Fibroblast of skin of left biceps (primary cell): ENCODE data around the gene GPM6B.
"Not testable (repeated sequence)": the region's sequence is repeated elsewhere in the genome, so short reads cannot be mapped to it uniquely, and the experiment has no call there.

ENCODE experiments used
- DNase-seq, 2 experiments: peaks; one replicate each; pipeline ENCODE4 v3.0.0-alpha.2; 2013; ENCODE audit warnings: low read depth in 2 of 2

The GPM6B gene

DNA sequence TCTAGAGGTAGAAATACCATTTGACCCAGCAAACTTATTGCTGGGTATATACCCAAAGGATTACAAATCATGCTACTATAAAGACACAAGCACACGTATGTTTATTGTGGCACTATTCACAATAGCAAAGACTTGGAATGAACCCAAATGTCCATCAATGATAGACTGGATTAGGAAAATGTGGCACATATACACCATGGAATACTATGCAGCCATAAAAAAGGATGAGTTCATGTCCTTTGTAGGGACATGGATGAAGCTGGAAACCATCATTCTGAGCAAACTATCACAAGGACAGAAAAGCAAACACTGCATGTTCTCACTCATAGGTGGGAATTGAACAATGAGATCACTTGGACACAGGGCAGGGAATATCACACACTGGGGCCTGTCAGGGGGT, 86.4 kb downstream of the GPM6B start:
- DNase-seq, result not testable (repeated sequence)

DNA sequence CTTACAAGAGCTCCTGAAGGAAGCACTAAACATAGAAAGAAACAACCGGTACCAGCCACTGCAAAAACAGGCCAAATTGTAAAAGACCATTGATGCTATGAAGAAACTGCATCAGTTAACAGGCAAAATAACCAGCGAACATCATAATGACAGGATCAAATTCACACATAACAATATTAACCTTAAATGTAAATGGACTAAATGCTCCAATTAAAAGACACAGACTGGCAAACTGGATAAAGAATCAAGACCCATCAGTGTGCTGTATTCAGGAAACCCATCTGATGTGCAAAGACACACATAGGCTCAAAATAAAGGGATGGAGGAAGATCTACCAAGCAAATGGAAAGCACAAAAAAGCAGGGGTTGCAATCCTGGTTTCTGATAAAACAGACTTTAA, 90.3 kb downstream of the GPM6B start:
- DNase-seq, result not testable (repeated sequence)

DNA sequence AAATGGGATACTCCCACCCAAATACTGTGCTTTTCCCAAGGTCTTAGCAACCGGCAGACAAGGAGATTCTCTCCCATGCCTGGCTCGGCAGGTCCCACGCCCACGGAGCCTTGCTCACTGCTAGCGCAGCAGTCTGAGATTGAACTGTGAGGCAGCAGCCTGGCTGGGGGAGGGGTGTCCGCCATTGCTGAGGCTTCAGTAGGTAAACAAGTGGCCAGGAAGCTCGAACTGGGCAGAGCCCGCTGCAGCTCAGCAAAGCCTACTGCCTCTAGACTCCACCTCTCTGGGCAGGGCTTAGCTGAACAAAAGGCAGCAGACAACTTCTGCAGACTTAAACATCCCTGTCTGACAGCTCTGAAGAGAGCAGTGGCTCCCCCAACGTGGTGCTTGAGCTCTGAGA, 92.0 kb downstream of the GPM6B start:
- DNase-seq, result not testable (repeated sequence)

DNA sequence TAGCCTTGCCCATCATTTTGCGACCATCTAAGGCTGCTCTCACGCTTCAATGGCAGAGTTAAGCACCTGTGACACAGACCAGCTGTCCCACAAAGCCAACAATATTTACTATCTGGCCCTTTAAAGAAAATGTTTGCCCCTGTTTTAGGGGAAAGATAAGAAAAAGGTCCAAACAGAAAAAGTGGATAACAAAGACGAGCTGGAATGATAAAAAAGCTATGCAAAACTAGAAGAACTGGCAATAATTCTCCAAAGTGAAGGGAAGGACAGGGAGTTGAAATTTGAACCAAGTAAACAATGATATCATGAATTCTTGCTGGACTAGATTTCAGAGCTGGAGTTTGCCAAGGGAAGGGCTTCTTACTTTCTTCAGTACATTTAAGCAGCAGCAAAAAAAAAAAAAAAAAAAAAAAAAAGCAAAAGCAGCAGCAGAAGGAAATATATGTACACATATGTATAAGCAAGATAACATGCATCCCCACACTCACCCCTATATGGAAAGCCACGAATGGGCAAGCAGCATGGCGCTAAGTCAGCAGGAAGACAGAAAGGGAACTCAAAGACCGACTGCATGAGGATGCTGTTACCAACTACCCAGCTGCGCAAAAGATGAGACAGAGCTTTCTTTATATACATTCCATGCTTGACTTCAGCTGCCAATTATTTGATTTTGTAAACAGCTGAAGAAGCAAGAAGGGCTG, 94.9 kb downstream of the GPM6B start:
- DNase-seq, result no peak

DNA sequence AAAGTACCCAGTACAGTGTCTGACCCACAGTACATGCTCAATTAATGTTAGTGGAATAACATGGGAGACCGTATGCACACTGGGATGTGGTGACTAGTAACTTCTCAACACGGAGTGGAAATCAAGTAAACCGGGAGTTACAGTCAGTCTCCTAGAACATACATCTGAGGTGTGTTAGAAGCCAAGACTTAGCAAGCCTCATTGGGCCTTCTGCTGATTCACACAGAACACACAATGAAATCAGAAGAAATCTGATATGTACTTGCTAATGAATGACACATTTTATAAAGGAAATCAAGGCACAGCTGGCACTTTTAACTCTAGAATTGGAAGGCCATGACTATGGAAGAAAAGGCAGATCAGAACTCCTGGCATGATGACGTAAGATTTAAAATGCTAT, 95.5 kb downstream of the GPM6B start:
- no peak for DNase-seq
